Mucosa of descending colon (tissue), 3 donors: ENCODE data around the gene LIN28B. TPM values are rescaled to one million over a fixed set of nuclear protein-coding genes. Genes with fewer than 3 reads are reported as not detected.
"Not testable (repeated sequence)": the region's sequence is repeated elsewhere in the genome, so short reads cannot be mapped to it uniquely, and the experiment has no call there.

ENCODE experiments used
- ATAC-seq: fragments of 200-7000 bp; cut with Tn5 transposase; one replicate; pipeline ENCODE4 v1.9.1; 2020; ENCODE audit warnings: mild to moderate bottlenecking, moderate library complexity
- DNase-seq, 3 donors: peaks; one replicate each; pipeline ENCODE4 v3.0.0-alpha.2; 2020
- H3K36me3 ChIP-seq: fragments of 200-600 bp; one replicate; pipeline ENCODE4 v1.8.0; 2021; ENCODE audit warnings: low read depth, mild to moderate bottlenecking
- H3K4me1 ChIP-seq: fragments of 200-600 bp; one replicate; pipeline ENCODE4 v1.8.0; 2021; ENCODE audit warnings: low read depth, mild to moderate bottlenecking
- H3K4me3 ChIP-seq: fragments of 200-600 bp; one replicate; pipeline ENCODE4 v1.8.0; 2021; ENCODE audit warnings: mild to moderate bottlenecking
- H3K9me3 ChIP-seq: fragments of 200-600 bp; one replicate; pipeline ENCODE4 v1.8.0; 2021; ENCODE audit warnings: mild to moderate bottlenecking
- CTCF ChIP-seq: fragments of 200-600 bp; IDR thresholded peaks from one replicate; pipeline ENCODE4 v1.8.0; 2022; ENCODE audit warnings: antibody characterized with exemption, mild to moderate bottlenecking
- intact Hi-C, 2 donors: fragments of 100-400 bp; cut with DNase I in 1 of 2; cut with micrococcal nuclease in 1 of 2; formaldehyde crosslinking; loops; one replicate each; pipeline versions ENCODE4 v1.11.0 to v1.11.1; 2022; cut with DNase I, micrococcal nuclease
- total RNA-seq, 3 donors: library from RNA; stranded (reverse); fragmentation: NEBNext Ultra II Directional in 2 of 3; extraction: Animal tissue kit (Norgen Biotek cat#: 25700) in 2 of 3; gene quantifications; one replicate each; pipeline versions ENCODE4 v1.2.1 to v1.2.4, GENCODE V29; 2021 to 2023
- donor health status: DM: no; HTN: no; CAD: no; lungs with moderate emphysema.
- donor health status: DM: no; HTN: no; CAD: no.
- donor health status: DM: no; HTN: yes; CAD: no.

Gene LIN28B
- total RNA-seq, 3 donors from 2014 or later, result not detected

- ATAC-seq (no peak), DNase-seq (no peak)
- no peak overlapping the region for H3K4me3 ChIP-seq
- no peak for TF ChIP-seq CTCF
- intact Hi-C loops, result no loop called here
- H3K4me1 ChIP-seq, result no peaks in the 10 kb centered on the region
- no peaks in the 10 kb centered on the region for H3K9me3 ChIP-seq
- no peaks in the 10 kb centered on the region for H3K36me3 ChIP-seq
These were observed 15.2 kb upstream of the LIN28B start for GRCh38 chr6:104941729-104942091.

GRCh38 chr6:104943781-104944180 is 13.1 kb upstream of the LIN28B start:
- H3K4me1 ChIP-seq, result no peaks in the 10 kb centered on the region
- ATAC-seq (no peak), DNase-seq (no peak)
- TF ChIP-seq CTCF, result no peak
- H3K36me3 ChIP-seq, result no peaks in the 10 kb centered on the region
- intact Hi-C loops, result no loop called here
- no peaks in the 10 kb centered on the region for H3K9me3 ChIP-seq
- no peak overlapping the region for H3K4me3 ChIP-seq

GRCh38 chr6:104949206-104949605 is 7.7 kb upstream of the LIN28B start:
- Histone ChIP-seq H3K36me3 (no peaks in the 10 kb centered on the region), H3K4me3 (no peak overlapping the region), H3K9me3 (no peaks in the 10 kb centered on the region), H3K4me1 (no peaks in the 10 kb centered on the region)
- DNase-seq (no peak), ATAC-seq (no peak)
- intact Hi-C loops, result no loop called here
- TF ChIP-seq CTCF, result no peak

GRCh38 chr6:104951677-104952076 is 5.2 kb upstream of the LIN28B start:
- no peaks in the 10 kb centered on the region for H3K36me3 ChIP-seq
- H3K4me1 ChIP-seq, result no peaks in the 10 kb centered on the region
- intact Hi-C loops, result no loop called here
- H3K9me3 ChIP-seq, result no peaks in the 10 kb centered on the region
- no peak for ATAC-seq
- H3K4me3 ChIP-seq, result no peak overlapping the region
- no peak for TF ChIP-seq CTCF
- no peak for DNase-seq

- Histone ChIP-seq H3K4me3 (no peak overlapping the region), H3K9me3 (no peaks in the 10 kb centered on the region), H3K4me1 (no peaks in the 10 kb centered on the region), H3K36me3 (no peaks in the 10 kb centered on the region)
- DNase-seq (no peak), ATAC-seq (no peak)
- intact Hi-C loops, result no loop called here
- TF ChIP-seq CTCF, result no peak
These were observed 4.0 kb upstream of the LIN28B start for GRCh38 chr6:104952911-104953399.

- ATAC-seq, H3K4me1 ChIP-seq, H3K36me3 ChIP-seq, intact Hi-C loops, H3K4me3 ChIP-seq, H3K9me3 ChIP-seq, DNase-seq: not testable (repeated sequence)
These were observed 3.3 kb upstream of the LIN28B start for GRCh38 chr6:104953400-104954189.
